ENCODE data around the gene HNRNPLL.

DNA sequence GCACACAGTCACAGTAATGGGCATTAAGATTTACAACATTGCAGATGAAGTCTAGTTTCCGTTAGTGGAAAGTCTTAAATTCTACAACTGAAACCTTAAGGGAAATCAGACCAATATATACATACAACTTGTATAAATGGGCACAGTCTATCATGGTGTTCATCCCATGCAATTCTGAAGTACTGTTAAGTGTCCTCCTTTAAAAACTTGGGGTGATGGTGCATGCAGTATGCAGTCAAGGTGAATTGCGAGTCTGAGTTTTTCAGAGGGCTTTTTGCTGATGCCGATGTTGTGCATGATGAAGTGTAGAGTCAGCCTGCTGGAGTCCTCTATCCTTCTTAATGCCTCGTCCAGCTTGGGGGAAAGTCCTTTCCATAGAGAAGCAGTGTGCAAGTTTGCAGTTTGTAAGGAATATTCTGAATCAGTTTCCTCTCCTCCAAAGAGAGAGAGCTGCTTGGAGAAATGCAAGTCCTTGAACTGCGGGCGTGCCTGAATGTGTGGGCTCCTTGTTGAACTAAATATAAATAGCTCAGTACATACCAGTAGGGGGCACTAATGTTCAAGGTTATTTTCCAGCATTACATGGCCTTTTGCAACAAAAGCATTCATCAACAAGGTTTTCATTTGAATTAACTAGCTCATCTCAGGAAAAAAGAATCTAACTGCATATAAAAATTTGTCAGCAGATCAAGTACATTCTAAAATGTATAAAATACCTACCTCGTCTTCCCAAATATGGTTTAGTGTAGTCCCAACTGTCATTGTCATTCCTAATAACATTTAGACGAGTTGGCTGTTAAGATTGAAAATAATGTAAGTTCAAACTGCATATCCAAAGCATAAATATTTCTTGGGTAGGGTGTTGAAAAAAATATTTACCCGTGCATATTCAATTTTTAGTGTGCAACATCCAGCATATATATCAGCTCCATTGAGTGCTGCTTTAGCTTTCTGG, 21.3 kb downstream of the HNRNPLL start:
- TF ChIP-seq, protein P1, sequence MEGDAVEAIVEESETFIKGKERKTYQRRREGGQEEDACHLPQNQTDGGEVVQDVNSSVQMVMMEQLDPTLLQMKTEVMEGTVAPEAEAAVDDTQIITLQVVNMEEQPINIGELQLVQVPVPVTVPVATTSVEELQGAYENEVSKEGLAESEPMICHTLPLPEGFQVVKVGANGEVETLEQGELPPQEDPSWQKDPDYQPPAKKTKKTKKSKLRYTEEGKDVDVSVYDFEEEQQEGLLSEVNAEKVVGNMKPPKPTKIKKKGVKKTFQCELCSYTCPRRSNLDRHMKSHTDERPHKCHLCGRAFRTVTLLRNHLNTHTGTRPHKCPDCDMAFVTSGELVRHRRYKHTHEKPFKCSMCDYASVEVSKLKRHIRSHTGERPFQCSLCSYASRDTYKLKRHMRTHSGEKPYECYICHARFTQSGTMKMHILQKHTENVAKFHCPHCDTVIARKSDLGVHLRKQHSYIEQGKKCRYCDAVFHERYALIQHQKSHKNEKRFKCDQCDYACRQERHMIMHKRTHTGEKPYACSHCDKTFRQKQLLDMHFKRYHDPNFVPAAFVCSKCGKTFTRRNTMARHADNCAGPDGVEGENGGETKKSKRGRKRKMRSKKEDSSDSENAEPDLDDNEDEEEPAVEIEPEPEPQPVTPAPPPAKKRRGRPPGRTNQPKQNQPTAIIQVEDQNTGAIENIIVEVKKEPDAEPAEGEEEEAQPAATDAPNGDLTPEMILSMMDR (conservative IDR thresholded peaks at IDR 0.05; ENCODE audit: low read length) = peak; percentile 77
- no peak for TF ChIP-seq EZH2phosphoT487 (IDR thresholded peaks at IDR 0.05; ENCODE audit: borderline replicate concordance)

Measured in Loucy (cell line).